Neural cell (in vitro differentiated cells): ENCODE data around the gene LMO1. TPM values are rescaled to one million over a fixed set of nuclear protein-coding genes. Genes with fewer than 3 reads are reported as not detected.

Experiments used
- H2AFZ ChIP-seq: fragments of 200-600, 300-800 bp; sonication (generic), shearing (Covaris generic); 2 replicates; pipeline ENCODE4 v1.6.0; 2014; ENCODE audit warnings: low read depth, mild to moderate bottlenecking, antibody characterized with exemption, low read length, moderate library complexity
- H3F3A ChIP-seq: fragments of 200-600 bp; shearing (Covaris generic); 2 replicates; pipeline ENCODE4 v1.6.1; 2016; ENCODE audit warnings: mild to moderate bottlenecking, moderate library complexity, mixed read lengths, antibody characterized with exemption, low read length; ENCODE audit not compliant: insufficient read depth, poor library complexity, severe bottlenecking
- H3K27ac ChIP-seq: fragments of 200-600, 300-800 bp; sonication (generic), shearing (Covaris generic); 2 replicates; pipeline ENCODE4 v1.5.1; 2014; ENCODE audit warnings: mild to moderate bottlenecking, low read length, moderate library complexity
- H3K27me3 ChIP-seq: fragments of 300-800, 200-600 bp; sonication (generic), shearing (Covaris generic); 2 replicates; pipeline ENCODE4 v1.6.0; 2014; ENCODE audit warnings: mild to moderate bottlenecking, low read depth, low read length, moderate library complexity; ENCODE audit not compliant: insufficient read depth
- H3K36me3 ChIP-seq: fragments of 300-800, 200-600 bp; sonication (generic), shearing (Covaris generic); 2 replicates; pipeline ENCODE4 v1.5.1; 2014; ENCODE audit warnings: mild to moderate bottlenecking, antibody characterized with exemption, low read length, moderate library complexity; ENCODE audit not compliant: insufficient read depth
- H3K4me2 ChIP-seq: fragments of 300-800, 200-600 bp; sonication (generic), shearing (Covaris generic); 2 replicates; pipeline ENCODE4 v1.6.0; 2014; ENCODE audit warnings: mild to moderate bottlenecking, low read length
- H3K4me3 ChIP-seq: fragments of 300-800, 200-600 bp; sonication (generic), shearing (Covaris generic); 2 replicates; pipeline ENCODE4 v1.5.1; 2014; ENCODE audit warnings: mild to moderate bottlenecking, low read length, moderate library complexity
- H3K79me2 ChIP-seq: fragments of 200-600 bp; shearing (Covaris generic); replicated peaks from 2 replicates; pipeline ENCODE4 v1.6.0; 2014; ENCODE audit warnings: mild to moderate bottlenecking, low read length, moderate library complexity; ENCODE audit not compliant: insufficient read depth
- H3K9ac ChIP-seq: fragments of 300-800, 200-600 bp; sonication (generic), shearing (Covaris generic); 2 replicates; pipeline ENCODE4 v1.6.1; 2016; ENCODE audit warnings: mild to moderate bottlenecking, low read length, mixed read lengths
- H3K9me2 ChIP-seq: fragments of 200-600 bp; shearing (Covaris generic); 2 replicates; pipeline ENCODE4 v1.6.1; 2016; ENCODE audit warnings: mild to moderate bottlenecking, low read length, mixed read lengths; ENCODE audit not compliant: insufficient read depth
- H3K9me3 ChIP-seq: fragments of 200-600, 300-800 bp; sonication (generic), shearing (Covaris generic); 2 replicates; pipeline ENCODE4 v1.6.1; 2016; ENCODE audit warnings: mild to moderate bottlenecking, mixed run types, low read length, moderate library complexity, mixed read lengths
- H4K20me1 ChIP-seq: fragments of 200-600 bp; shearing (Covaris generic); 2 replicates; pipeline ENCODE4 v1.6.1; 2016; ENCODE audit warnings: mild to moderate bottlenecking, mixed run types; ENCODE audit not compliant: insufficient read depth
- CTCF ChIP-seq: fragments of 450-650 bp; IDR thresholded peaks from 2 replicates; pipeline ENCODE4 v1.5.1; 2014; ENCODE audit warnings: antibody characterized with exemption, mild to moderate bottlenecking, moderate library complexity; ENCODE audit not compliant: poor library complexity, severe bottlenecking
- EP300 ChIP-seq: fragments of 450-650 bp; conservative IDR thresholded peaks from 2 replicates; pipeline ENCODE4 v1.6.1; 2014; ENCODE audit warnings: antibody characterized with exemption, mild to moderate bottlenecking, moderate library complexity; ENCODE audit not compliant: poor library complexity, severe bottlenecking
- EZH2 ChIP-seq: fragments of 200-600, 300-800 bp; shearing (Covaris generic), sonication (generic); IDR thresholded peaks from 2 replicates; pipeline ENCODE4 v1.6.1; 2014; ENCODE audit warnings: antibody characterized with exemption, low read length, borderline replicate concordance, mild to moderate bottlenecking; ENCODE audit not compliant: insufficient read depth, poor library complexity, severe bottlenecking
- MXI1 ChIP-seq: fragments of 450-650 bp; conservative IDR thresholded peaks from 2 replicates; pipeline ENCODE4 v1.6.1; 2014; ENCODE audit warnings: antibody characterized with exemption, mild to moderate bottlenecking; ENCODE audit not compliant: poor library complexity, severe bottlenecking
- POLR2AphosphoS5 ChIP-seq: IDR thresholded peaks from 2 replicates; pipeline ENCODE4 v1.6.1; 2012
- RAD21 ChIP-seq: fragments of 450-650 bp; conservative IDR thresholded peaks from 2 replicates; pipeline ENCODE4 v1.6.1; 2014; ENCODE audit warnings: antibody characterized with exemption, mild to moderate bottlenecking, moderate library complexity
- SMC3 ChIP-seq: fragments of 450-650 bp; conservative IDR thresholded peaks from 2 replicates; pipeline ENCODE4 v1.6.1; 2014; ENCODE audit warnings: antibody characterized with exemption, mild to moderate bottlenecking, moderate library complexity; ENCODE audit not compliant: poor library complexity
- TAF1 ChIP-seq: IDR thresholded peaks from 2 replicates; pipeline ENCODE4 v1.6.1; 2012; ENCODE audit warnings: low read depth
- polyA plus RNA-seq: library from polyadenylated mRNA; depleted of rRNA; stranded (reverse); fragments of >200 nt; gene quantifications from 2 replicates; pipeline ENCODE4 v1.2.3, GENCODE V29; 2014
- TF ChIP-seq, protein P1 (sequence below): IDR thresholded peaks from 2 replicates; pipeline ENCODE4 v1.6.1; 2012; ENCODE audit warnings: borderline replicate concordance

LMO1 gene
- polyA plus RNA-seq, 1 donor from 2014 or later: 4.4 TPM

DNA sequence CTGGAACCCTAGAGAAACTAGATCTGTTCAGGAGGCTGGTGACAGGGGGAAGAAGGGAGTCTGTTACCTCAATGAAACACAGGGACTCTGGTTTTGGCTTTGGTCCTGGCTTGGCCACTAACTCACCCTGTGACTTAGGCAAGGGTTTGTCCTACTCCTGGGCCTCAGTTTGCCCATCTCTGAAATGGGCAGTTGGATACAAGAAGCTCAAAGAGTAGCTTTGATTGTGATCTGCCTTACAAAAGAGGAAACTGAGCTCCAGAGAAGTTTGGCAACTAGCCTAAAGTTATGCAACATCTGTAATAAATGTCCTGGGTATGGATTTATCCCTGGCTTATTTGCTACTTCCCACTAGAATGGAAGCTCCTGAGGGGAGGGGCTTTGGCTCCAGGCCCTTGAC, 24.0 kb upstream of the LMO1 start:
- Histone ChIP-seq H3K36me3 (no peaks in the 10 kb centered on the region), H3K9me2 (no peaks in the 10 kb centered on the region), H3K4me2 (no peak overlapping the region), H3K27me3 (no peaks in the 10 kb centered on the region), H3K9me3 (no peaks in the 10 kb centered on the region), H2AFZ (no peak overlapping the region), H3K79me2 (no peaks in the 10 kb centered on the region), H3K27ac (no peak overlapping the region), H3F3A (no peaks in the 10 kb centered on the region), H4K20me1 (no peaks in the 10 kb centered on the region), H3K4me3 (no peak overlapping the region), H3K9ac (no peak overlapping the region)
- no peak for TF ChIP-seq SMC3
- no peak for TF ChIP-seq EP300
- no peak for TF ChIP-seq TAF1
- TF ChIP-seq, protein P1, sequence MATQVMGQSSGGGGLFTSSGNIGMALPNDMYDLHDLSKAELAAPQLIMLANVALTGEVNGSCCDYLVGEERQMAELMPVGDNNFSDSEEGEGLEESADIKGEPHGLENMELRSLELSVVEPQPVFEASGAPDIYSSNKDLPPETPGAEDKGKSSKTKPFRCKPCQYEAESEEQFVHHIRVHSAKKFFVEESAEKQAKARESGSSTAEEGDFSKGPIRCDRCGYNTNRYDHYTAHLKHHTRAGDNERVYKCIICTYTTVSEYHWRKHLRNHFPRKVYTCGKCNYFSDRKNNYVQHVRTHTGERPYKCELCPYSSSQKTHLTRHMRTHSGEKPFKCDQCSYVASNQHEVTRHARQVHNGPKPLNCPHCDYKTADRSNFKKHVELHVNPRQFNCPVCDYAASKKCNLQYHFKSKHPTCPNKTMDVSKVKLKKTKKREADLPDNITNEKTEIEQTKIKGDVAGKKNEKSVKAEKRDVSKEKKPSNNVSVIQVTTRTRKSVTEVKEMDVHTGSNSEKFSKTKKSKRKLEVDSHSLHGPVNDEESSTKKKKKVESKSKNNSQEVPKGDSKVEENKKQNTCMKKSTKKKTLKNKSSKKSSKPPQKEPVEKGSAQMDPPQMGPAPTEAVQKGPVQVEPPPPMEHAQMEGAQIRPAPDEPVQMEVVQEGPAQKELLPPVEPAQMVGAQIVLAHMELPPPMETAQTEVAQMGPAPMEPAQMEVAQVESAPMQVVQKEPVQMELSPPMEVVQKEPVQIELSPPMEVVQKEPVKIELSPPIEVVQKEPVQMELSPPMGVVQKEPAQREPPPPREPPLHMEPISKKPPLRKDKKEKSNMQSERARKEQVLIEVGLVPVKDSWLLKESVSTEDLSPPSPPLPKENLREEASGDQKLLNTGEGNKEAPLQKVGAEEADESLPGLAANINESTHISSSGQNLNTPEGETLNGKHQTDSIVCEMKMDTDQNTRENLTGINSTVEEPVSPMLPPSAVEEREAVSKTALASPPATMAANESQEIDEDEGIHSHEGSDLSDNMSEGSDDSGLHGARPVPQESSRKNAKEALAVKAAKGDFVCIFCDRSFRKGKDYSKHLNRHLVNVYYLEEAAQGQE: no peak
- TF ChIP-seq CTCF: no peak
- no peak for TF ChIP-seq POLR2AphosphoS5
- no peak for TF ChIP-seq MXI1
- no peak for TF ChIP-seq RAD21
- TF ChIP-seq EZH2: no peak

GRCh38 chr11:8287297-8287696, 23.6 kb upstream of the LMO1 start:
- H3F3A ChIP-seq: no peaks in the 10 kb centered on the region
- H3K79me2 ChIP-seq: no peaks in the 10 kb centered on the region
- no peak overlapping the region for H3K4me3 ChIP-seq
- no peak overlapping the region for H2AFZ ChIP-seq
- H3K9me3 ChIP-seq: no peaks in the 10 kb centered on the region
- no peaks in the 10 kb centered on the region for H3K36me3 ChIP-seq
- H3K27me3 ChIP-seq: no peaks in the 10 kb centered on the region
- H3K9me2 ChIP-seq: no peaks in the 10 kb centered on the region
- no peak overlapping the region for H3K4me2 ChIP-seq
- no peak overlapping the region for H3K27ac ChIP-seq
- H4K20me1 ChIP-seq: no peaks in the 10 kb centered on the region
- H3K9ac ChIP-seq: no peak overlapping the region
- no peak for TF ChIP-seq EZH2
- no peak for TF ChIP-seq SMC3
- TF ChIP-seq, protein P1: no peak
- no peak for TF ChIP-seq RAD21
- no peak for TF ChIP-seq CTCF
- no peak for TF ChIP-seq POLR2AphosphoS5
- no peak for TF ChIP-seq MXI1
- no peak for TF ChIP-seq TAF1
- no peak for TF ChIP-seq EP300
